ENCODE data around the gene CAPN7. TPM values are rescaled to one million over a fixed set of nuclear protein-coding genes. Genes with fewer than 3 reads are reported as not detected.
"Not testable (repeated sequence)": the region's sequence is repeated elsewhere in the genome, so short reads cannot be mapped to it uniquely, and the experiment has no call there.

Gene CAPN7
- total RNA-seq, result 10 to 100 TPM; 28.5 to 33.7 (median 30.9) TPM
- polyA plus RNA-seq, result 13.2 TPM
- long read RNA-seq, donor 1, full-length matches to known transcripts, result 29 of 70 reads
- long read RNA-seq, donor 1, partial matches to known transcripts, result 5 of 70 reads
- long read RNA-seq, donor 1, other reads (novel, unspliced or antisense), result 36 of 70 reads
- long read RNA-seq, donor 2, full-length matches to known transcripts, result 11 of 20 reads
- long read RNA-seq, donor 2, partial matches to known transcripts, result 2 of 20 reads
- long read RNA-seq, donor 2, other reads (novel, unspliced or antisense), result 7 of 20 reads
- long read RNA-seq, donor 3, full-length matches to known transcripts, result 43 of 91 reads
- long read RNA-seq, donor 3, partial matches to known transcripts, result 12 of 91 reads
- long read RNA-seq, donor 3, other reads (novel, unspliced or antisense), result 36 of 91 reads
- long read RNA-seq, donor 4, full-length matches to known transcripts, result 9 of 28 reads
- long read RNA-seq, donor 4, partial matches to known transcripts, result 1 of 28 reads
- long read RNA-seq, donor 4, other reads (novel, unspliced or antisense), result 18 of 28 reads

- DNase-seq, result peak; percentile 96 to 99 (median 99)
- intact Hi-C loops (cut with DNase I), result loop anchor here in 3 of 4 donors (10.0 kb wide), 4 partner anchors 179 to 349 kb away; no protein-coding TSS in a partner anchor
- peak within 1 kb of the TSS; percentile 88 for H3K4me3 ChIP-seq (ENCODE audit: low read length)
- no peaks in the 10 kb centered on the region for H3K9me3 ChIP-seq (ENCODE audit: control insufficient read depth, low read length)
- no peaks in the 10 kb centered on the region for H3K27me3 ChIP-seq (ENCODE audit: control insufficient read depth, insufficient read depth)
- WGBS, result under 1% methylated on average over 92 of the region's 92 CpGs
- ATAC-seq, result peak; percentile 99
- H3K27ac ChIP-seq (ENCODE audit: low read length), result peak within 1 kb of the TSS; percentile 74
- H3K4me1 ChIP-seq (ENCODE audit: control insufficient read depth, insufficient read depth, low read length), result no peaks in the 10 kb centered on the region
Observed at GRCh38 chr3:15205934-15206661, at the start of gene CAPN7. Gene CAPN7, plus strand, starts transcription at chr3:15206246. Its CDS starts 250 bp downstream, at chr3:15206496.

- no peaks in the 10 kb centered on the region for H3K27me3 ChIP-seq (ENCODE audit: control insufficient read depth, insufficient read depth)
- no peaks in the 10 kb centered on the region for H3K4me1 ChIP-seq (ENCODE audit: control insufficient read depth, insufficient read depth, low read length)
- no peak overlapping the region for H3K27ac ChIP-seq (ENCODE audit: low read length)
- intact Hi-C loops (cut with DNase I), result no loop called here
- no peak overlapping the region for H3K4me3 ChIP-seq (ENCODE audit: low read length)
- H3K9me3 ChIP-seq (ENCODE audit: control insufficient read depth, low read length), result no peaks in the 10 kb centered on the region
- ATAC-seq, result no peak
- DNase-seq, result no peak
Observed at GRCh38 chr3:15157441-15157840, 48.6 kb upstream of the CAPN7 start.

GRCh38 chr3:15159501-15160136, 46.4 kb upstream of the CAPN7 start:
- ATAC-seq (no peak), DNase-seq (no peak)
- H3K4me1 ChIP-seq (ENCODE audit: control insufficient read depth, insufficient read depth, low read length), result no peaks in the 10 kb centered on the region
- WGBS, result 72% methylated on average over 5 of the region's 5 CpGs
- H3K9me3 ChIP-seq (ENCODE audit: control insufficient read depth, low read length), result no peaks in the 10 kb centered on the region
- intact Hi-C loops (cut with DNase I), result no loop called here
- H3K27me3 ChIP-seq (ENCODE audit: control insufficient read depth, insufficient read depth), result no peaks in the 10 kb centered on the region
- H3K27ac ChIP-seq (ENCODE audit: low read length), result no peak overlapping the region
- H3K4me3 ChIP-seq (ENCODE audit: low read length), result no peak overlapping the region

- intact Hi-C loops (cut with DNase I), result no loop called here
- Histone ChIP-seq H3K9me3 (ENCODE audit: control insufficient read depth, low read length) (no peaks in the 10 kb centered on the region), H3K4me3 (ENCODE audit: low read length) (no peak overlapping the region), H3K27ac (ENCODE audit: low read length) (no peak overlapping the region), H3K27me3 (ENCODE audit: control insufficient read depth, insufficient read depth) (no peaks in the 10 kb centered on the region), H3K4me1 (ENCODE audit: control insufficient read depth, insufficient read depth, low read length) (no peaks in the 10 kb centered on the region)
- DNase-seq (no peak), ATAC-seq (no peak)
- WGBS, result 77% methylated on average over 3 of the region's 3 CpGs
Observed at GRCh38 chr3:15160662-15161061, 45.4 kb upstream of the CAPN7 start.

- no peaks in the 10 kb centered on the region for H3K27me3 ChIP-seq (ENCODE audit: control insufficient read depth, insufficient read depth)
- H3K4me1 ChIP-seq (ENCODE audit: control insufficient read depth, insufficient read depth, low read length), result no peaks in the 10 kb centered on the region
- H3K4me3 ChIP-seq (ENCODE audit: low read length), result no peak overlapping the region
- H3K27ac ChIP-seq (ENCODE audit: low read length), result no peak overlapping the region
- WGBS, result 51% methylated on average over 1 of the region's 1 CpG
- intact Hi-C loops (cut with DNase I), result no loop called here
- no peaks in the 10 kb centered on the region for H3K9me3 ChIP-seq (ENCODE audit: control insufficient read depth, low read length)
- DNase-seq (no peak), ATAC-seq (no peak)
Observed at GRCh38 chr3:15161133-15161532, 44.9 kb upstream of the CAPN7 start.

- H3K27ac ChIP-seq (ENCODE audit: low read length); ATAC-seq; intact Hi-C loops (cut with DNase I); H3K27me3 ChIP-seq (ENCODE audit: control insufficient read depth, insufficient read depth); H3K4me1 ChIP-seq (ENCODE audit: control insufficient read depth, insufficient read depth, low read length); H3K9me3 ChIP-seq (ENCODE audit: control insufficient read depth, low read length); H3K4me3 ChIP-seq (ENCODE audit: low read length); DNase-seq: not testable (repeated sequence)
- 94% methylated on average over 20 of the region's 24 CpGs for WGBS
Observed at GRCh38 chr3:15163656-15164055, 42.4 kb upstream of the CAPN7 start.

GRCh38 chr3:15164340-15164739, 41.7 kb upstream of the CAPN7 start:
- WGBS, result 87% methylated on average over 1 of the region's 1 CpG
- no peak overlapping the region for H3K27ac ChIP-seq (ENCODE audit: low read length)
- ATAC-seq (no peak), DNase-seq (no peak)
- no peak overlapping the region for H3K4me3 ChIP-seq (ENCODE audit: low read length)
- H3K9me3 ChIP-seq (ENCODE audit: control insufficient read depth, low read length), result no peaks in the 10 kb centered on the region
- no peaks in the 10 kb centered on the region for H3K27me3 ChIP-seq (ENCODE audit: control insufficient read depth, insufficient read depth)
- intact Hi-C loops (cut with DNase I), result no loop called here
- no peaks in the 10 kb centered on the region for H3K4me1 ChIP-seq (ENCODE audit: control insufficient read depth, insufficient read depth, low read length)

GRCh38 chr3:15165061-15165460, 41.0 kb upstream of the CAPN7 start:
- Histone ChIP-seq H3K27me3 (ENCODE audit: control insufficient read depth, insufficient read depth) (no peaks in the 10 kb centered on the region), H3K4me1 (ENCODE audit: control insufficient read depth, insufficient read depth, low read length) (no peaks in the 10 kb centered on the region), H3K9me3 (ENCODE audit: control insufficient read depth, low read length) (no peaks in the 10 kb centered on the region), H3K27ac (ENCODE audit: low read length) (no peak overlapping the region), H3K4me3 (ENCODE audit: low read length) (no peak overlapping the region)
- DNase-seq (no peak), ATAC-seq (no peak)
- intact Hi-C loops (cut with DNase I), result no loop called here
- WGBS, result 89% methylated on average over 6 of the region's 6 CpGs

- H3K4me3 ChIP-seq (ENCODE audit: low read length); H3K27ac ChIP-seq (ENCODE audit: low read length); intact Hi-C loops (cut with DNase I); ATAC-seq; H3K4me1 ChIP-seq (ENCODE audit: control insufficient read depth, insufficient read depth, low read length); DNase-seq; H3K27me3 ChIP-seq (ENCODE audit: control insufficient read depth, insufficient read depth); H3K9me3 ChIP-seq (ENCODE audit: control insufficient read depth, low read length): not testable (repeated sequence)
- WGBS, result 91% methylated on average over 3 of the region's 3 CpGs
Observed at GRCh38 chr3:15166391-15166790, 39.7 kb upstream of the CAPN7 start.

GRCh38 chr3:15171096-15171495, 35.0 kb upstream of the CAPN7 start:
- WGBS, result 54% methylated on average over 3 of the region's 3 CpGs
- Histone ChIP-seq H3K27ac (ENCODE audit: low read length) (no peak overlapping the region), H3K4me3 (ENCODE audit: low read length) (no peak overlapping the region), H3K4me1 (ENCODE audit: control insufficient read depth, insufficient read depth, low read length) (no peaks in the 10 kb centered on the region), H3K27me3 (ENCODE audit: control insufficient read depth, insufficient read depth) (no peaks in the 10 kb centered on the region), H3K9me3 (ENCODE audit: control insufficient read depth, low read length) (no peaks in the 10 kb centered on the region)
- ATAC-seq (no peak), DNase-seq (no peak)
- intact Hi-C loops (cut with DNase I), result no loop called here

- intact Hi-C loops (cut with DNase I), result no loop called here
- 55% methylated on average over 1 of the region's 1 CpG for WGBS
Observed at GRCh38 chr3:15172806-15173205, 33.2 kb upstream of the CAPN7 start.

More at GRCh38 chr3:15172806-15173205, 33.2 kb upstream of the CAPN7 start:
- DNase-seq (no peak), ATAC-seq (no peak)
- Histone ChIP-seq H3K9me3 (ENCODE audit: control insufficient read depth, low read length) (no peaks in the 10 kb centered on the region), H3K27me3 (ENCODE audit: control insufficient read depth, insufficient read depth) (no peaks in the 10 kb centered on the region), H3K27ac (ENCODE audit: low read length) (no peak overlapping the region), H3K4me3 (ENCODE audit: low read length) (no peak overlapping the region), H3K4me1 (ENCODE audit: control insufficient read depth, insufficient read depth, low read length) (no peaks in the 10 kb centered on the region)
